ENCODE data around the gene ATP4B. TPM values are rescaled to one million over a fixed set of nuclear protein-coding genes. Genes with fewer than 3 reads are reported as not detected.

The ATP4B gene
- total and polyA plus RNA-seq, 11 donors: not detected

- peak in 1 of 4 donors; percentile 16 for ATAC-seq
- peak in 3 of 5 donors; percentile 4 to 26 (median 14) for DNase-seq
- no peaks in the 10 kb centered on the region for H3K36me3 ChIP-seq
- WGBS, 4 donors: 82 to 86% (median 83%) methylated on average over 15 to 21 of the region's 21 CpGs
- no peaks in the 10 kb centered on the region for H3K9me3 ChIP-seq
- intact Hi-C loops (cut with DNase I): no loop called here
- TF ChIP-seq POLR2A (IDR thresholded peaks at IDR 0.05) (no peak), CTCF (IDR thresholded peaks at IDR 0.05) (no peak)
- no peaks in the 10 kb centered on the region for H3K27me3 ChIP-seq
- no peak overlapping the region for H3K27ac ChIP-seq
- no peak overlapping the region for H3K4me3 ChIP-seq
- no peaks in the 10 kb centered on the region for H3K4me1 ChIP-seq
Observed at GRCh38 chr13:113669755-113670341, 11.8 kb upstream of the ATP4B start.

- no peaks in the 10 kb centered on the region for H3K9me3 ChIP-seq
- no peaks in the 10 kb centered on the region for H3K27me3 ChIP-seq
- peak in 2 of 5 donors; percentile 3 to 9 for DNase-seq
- H3K4me3 ChIP-seq: no peak overlapping the region
- intact Hi-C loops (cut with DNase I): no loop called here
- no peak for TF ChIP-seq CTCF (IDR thresholded peaks at IDR 0.05)
- no peak for TF ChIP-seq POLR2A (IDR thresholded peaks at IDR 0.05)
- 74 to 83% (median 79%) methylated on average over 13 of the region's 13 CpGs for WGBS, 4 donors
- no peak overlapping the region for H3K27ac ChIP-seq
- H3K4me1 ChIP-seq: no peaks in the 10 kb centered on the region
- no peaks in the 10 kb centered on the region for H3K36me3 ChIP-seq
- ATAC-seq: no peak
Observed at GRCh38 chr13:113669231-113669754, 11.3 kb upstream of the ATP4B start.

- Histone ChIP-seq H3K36me3 (no peaks in the 10 kb centered on the region), H3K9me3 (no peaks in the 10 kb centered on the region), H3K27me3 (no peaks in the 10 kb centered on the region), H3K4me3 (no peak overlapping the region), H3K4me1 (no peaks in the 10 kb centered on the region), H3K27ac (no peak overlapping the region)
- DNase-seq: peak in 2 of 5 donors; percentile 11 to 12
- WGBS, 4 donors: 79 to 89% (median 80%) methylated on average over 19 to 24 of the region's 24 CpGs
- intact Hi-C loops (cut with DNase I): no loop called here
- ATAC-seq: no peak
- no peak for TF ChIP-seq POLR2A (IDR thresholded peaks at IDR 0.05)
- TF ChIP-seq CTCF (IDR thresholded peaks at IDR 0.05): no peak
Observed at GRCh38 chr13:113668491-113668971, 10.5 kb upstream of the ATP4B start.

- TF ChIP-seq POLR2A (IDR thresholded peaks at IDR 0.05): no peak
- TF ChIP-seq CTCF (IDR thresholded peaks at IDR 0.05): no peak
- no peaks in the 10 kb centered on the region for H3K36me3 ChIP-seq
- H3K4me1 ChIP-seq: no peaks in the 10 kb centered on the region
- DNase-seq: peak in 2 of 5 donors; percentile 4 to 20
- intact Hi-C loops (cut with DNase I): no loop called here
- no peak overlapping the region for H3K27ac ChIP-seq
- WGBS, 4 donors: 91 to 94% (median 93%) methylated on average over 17 to 29 of the region's 29 CpGs
- H3K27me3 ChIP-seq: no peaks in the 10 kb centered on the region
- no peak overlapping the region for H3K4me3 ChIP-seq
- no peak for ATAC-seq
- no peaks in the 10 kb centered on the region for H3K9me3 ChIP-seq
Observed at GRCh38 chr13:113667771-113668490, 9.9 kb upstream of the ATP4B start.
